Nephron progenitor cell (in vitro differentiated cells): ENCODE results near the gene TARDBP.

Experiments used
- DNase-seq: peaks from one replicate; pipeline ENCODE4 v3.0.0; 2021
- H3K27ac Mint-ChIP-seq: 2 replicates; pipeline ENCODE4 v1.8.0; 2021; ENCODE audit warnings: mild to moderate bottlenecking, moderate library complexity, mixed read lengths
- H3K27me3 Mint-ChIP-seq: 2 replicates; pipeline ENCODE4 v1.8.0; 2021; ENCODE audit warnings: mild to moderate bottlenecking, low read depth, mixed read lengths; ENCODE audit not compliant: poor library complexity
- H3K36me3 Mint-ChIP-seq: 2 replicates; pipeline ENCODE4 v1.8.0; 2021; ENCODE audit warnings: low read depth, mixed read lengths
- H3K4me1 Mint-ChIP-seq: 2 replicates; pipeline ENCODE4 v1.8.0; 2021; ENCODE audit warnings: mixed read lengths
- H3K4me3 Mint-ChIP-seq: 2 replicates; pipeline ENCODE4 v1.8.0; 2021; ENCODE audit warnings: mild to moderate bottlenecking, moderate library complexity, mixed read lengths
- H3K9me3 Mint-ChIP-seq: 2 replicates; pipeline ENCODE4 v1.8.0; 2021; ENCODE audit warnings: mild to moderate bottlenecking, moderate library complexity, mixed read lengths
- CTCF ChIP-seq: fragments of 200-600 bp; sonication (generic); IDR thresholded peaks from 2 replicates; pipeline ENCODE4 v1.5.0; 2021; ENCODE audit warnings: antibody characterized with exemption

Gene TARDBP

GRCh38 chr1:11025618-11026017, 13.2 kb downstream of the TARDBP start:
- Mint-ChIP-seq H3K27me3 (peaks cover 2% of the 10 kb centered on the region), H3K9me3 (no peaks in the 10 kb centered on the region), H3K36me3 (peaks cover 79% of the 10 kb centered on the region), H3K4me1 (peaks cover 8% of the 10 kb centered on the region), H3K27ac (peak overlapping the region; percentile 77), H3K4me3 (no peak overlapping the region)
- DNase-seq, result no peak
- no peak for TF ChIP-seq CTCF

- Mint-ChIP-seq H3K36me3 (peaks cover 81% of the 10 kb centered on the region), H3K27me3 (peaks cover 2% of the 10 kb centered on the region), H3K4me1 (peaks cover 12% of the 10 kb centered on the region), H3K4me3 (no peak overlapping the region), H3K27ac (peak overlapping the region; percentile 77), H3K9me3 (no peaks in the 10 kb centered on the region)
- TF ChIP-seq CTCF, result no peak
- DNase-seq, result no peak
Measured at GRCh38 chr1:11026052-11026451, 13.6 kb downstream of the TARDBP start.

- Mint-ChIP-seq H3K9me3 (no peaks in the 10 kb centered on the region), H3K27me3 (peaks cover 2% of the 10 kb centered on the region), H3K36me3 (peaks cover 73% of the 10 kb centered on the region), H3K4me1 (peaks cover 14% of the 10 kb centered on the region), H3K27ac (peak overlapping the region; percentile 73), H3K4me3 (no peak overlapping the region)
- no peak for TF ChIP-seq CTCF
- no peak for DNase-seq
Measured at GRCh38 chr1:11026903-11027302, 14.4 kb downstream of the TARDBP start.

GRCh38 chr1:11027316-11027715, 14.9 kb downstream of the TARDBP start:
- no peaks in the 10 kb centered on the region for H3K9me3 Mint-ChIP-seq
- H3K27ac Mint-ChIP-seq, result no peak overlapping the region
- H3K4me3 Mint-ChIP-seq, result no peak overlapping the region
- DNase-seq, result no peak
- no peak for TF ChIP-seq CTCF
- peaks cover 14% of the 10 kb centered on the region for H3K4me1 Mint-ChIP-seq
- peaks cover 69% of the 10 kb centered on the region for H3K36me3 Mint-ChIP-seq
- peaks cover 2% of the 10 kb centered on the region for H3K27me3 Mint-ChIP-seq

GRCh38 chr1:11028018-11028417, 15.6 kb downstream of the TARDBP start:
- Mint-ChIP-seq H3K36me3 (peaks cover 62% of the 10 kb centered on the region), H3K27me3 (peaks cover 2% of the 10 kb centered on the region), H3K9me3 (no peaks in the 10 kb centered on the region), H3K27ac (no peak overlapping the region), H3K4me1 (peaks cover 14% of the 10 kb centered on the region), H3K4me3 (no peak overlapping the region)
- no peak for TF ChIP-seq CTCF
- no peak for DNase-seq

- Mint-ChIP-seq H3K27ac (peak overlapping the region; percentile 55), H3K36me3 (peaks cover 37% of the 10 kb centered on the region), H3K4me1 (peaks cover 14% of the 10 kb centered on the region), H3K9me3 (no peaks in the 10 kb centered on the region), H3K27me3 (peaks cover 2% of the 10 kb centered on the region), H3K4me3 (no peak overlapping the region)
- TF ChIP-seq CTCF, result no peak
- no peak for DNase-seq
Measured at GRCh38 chr1:11030865-11031264, 18.4 kb downstream of the TARDBP start.
